HG02884 (cell line): ENCODE data around the gene TCF7.

Experiments used
- ATAC-seq: cut with Tn5 transposase; IDR thresholded peaks from one replicate; pipeline ENCODE4 v1.9.1; 2021; ENCODE audit warnings: mild to moderate bottlenecking, moderate library complexity; ENCODE audit not compliant: unreplicated experiment

TCF7 gene

DNA sequence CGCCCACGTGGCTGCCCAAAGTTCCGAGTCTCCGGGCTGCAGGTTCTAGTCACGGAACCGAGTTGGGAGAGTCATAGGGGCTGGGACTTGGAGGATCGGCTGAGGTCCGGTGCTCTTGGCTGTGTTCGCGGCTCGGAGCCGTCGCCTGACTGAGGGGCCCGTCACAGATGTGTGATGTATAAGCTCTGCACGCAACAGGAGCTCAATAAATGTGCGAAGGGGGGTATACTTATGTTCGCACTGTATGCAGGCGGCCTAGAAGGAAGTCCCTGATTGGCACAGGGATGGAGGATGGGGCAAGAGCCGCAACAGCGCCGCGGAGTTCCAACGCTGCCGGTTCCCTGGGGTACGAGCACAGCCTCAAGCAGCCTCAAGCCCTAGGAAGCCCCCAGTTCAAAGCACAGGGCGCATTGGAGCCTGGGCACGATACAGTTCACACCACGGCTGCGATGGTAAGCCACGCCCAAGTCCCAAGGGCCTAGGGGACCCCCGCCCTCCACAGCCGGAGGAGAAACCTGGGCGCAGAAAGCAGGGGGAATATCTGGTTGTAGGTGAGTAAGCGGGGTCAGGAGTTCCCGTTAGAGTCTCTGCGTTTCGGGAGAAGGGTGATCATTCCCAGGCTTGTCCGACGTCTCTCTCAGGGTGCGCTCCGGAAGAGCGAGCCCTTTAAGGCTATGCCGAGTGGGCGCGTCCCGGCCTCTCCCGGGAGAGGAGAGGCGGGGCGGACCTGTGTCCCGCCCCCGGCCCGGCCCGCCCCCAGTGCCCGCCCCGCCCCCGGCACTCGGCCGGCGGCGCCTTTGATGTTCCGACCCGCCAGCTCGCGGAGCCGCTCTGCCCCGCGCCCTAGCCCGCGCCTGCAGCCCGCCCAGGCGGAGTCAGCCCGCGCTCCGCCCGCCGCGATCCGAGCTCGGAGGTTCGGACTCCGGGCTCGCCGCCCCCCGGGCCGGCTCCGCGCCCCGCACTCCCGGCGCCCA, at the start of gene TCF7:
TCF7 (plus strand) TSS at position 780 of the 974 bp plus-strand sequence. CDS start 226 bp downstream, outside the sequence.
- peak; percentile 71 for ATAC-seq

DNA sequence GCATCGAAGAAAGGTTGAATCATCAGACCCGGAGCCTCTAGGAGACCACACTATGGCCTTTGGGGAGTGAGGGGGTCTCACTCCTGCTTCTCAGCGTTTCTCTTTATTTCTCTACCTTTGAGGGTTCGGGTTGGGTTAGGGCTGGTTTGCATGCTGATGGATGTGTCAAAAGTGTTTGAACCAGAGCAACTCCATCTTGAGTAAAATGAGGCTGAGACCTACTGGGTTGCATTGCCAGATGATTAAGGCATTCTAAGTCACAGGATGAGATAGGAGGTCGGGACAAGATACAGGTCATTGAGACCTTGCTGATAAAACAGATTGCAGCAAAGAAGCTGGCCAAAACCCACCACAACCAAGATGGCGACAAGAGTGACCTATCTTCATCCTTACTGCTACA, 44.9 kb upstream of the TCF7 start:
- ATAC-seq = no peak

DNA sequence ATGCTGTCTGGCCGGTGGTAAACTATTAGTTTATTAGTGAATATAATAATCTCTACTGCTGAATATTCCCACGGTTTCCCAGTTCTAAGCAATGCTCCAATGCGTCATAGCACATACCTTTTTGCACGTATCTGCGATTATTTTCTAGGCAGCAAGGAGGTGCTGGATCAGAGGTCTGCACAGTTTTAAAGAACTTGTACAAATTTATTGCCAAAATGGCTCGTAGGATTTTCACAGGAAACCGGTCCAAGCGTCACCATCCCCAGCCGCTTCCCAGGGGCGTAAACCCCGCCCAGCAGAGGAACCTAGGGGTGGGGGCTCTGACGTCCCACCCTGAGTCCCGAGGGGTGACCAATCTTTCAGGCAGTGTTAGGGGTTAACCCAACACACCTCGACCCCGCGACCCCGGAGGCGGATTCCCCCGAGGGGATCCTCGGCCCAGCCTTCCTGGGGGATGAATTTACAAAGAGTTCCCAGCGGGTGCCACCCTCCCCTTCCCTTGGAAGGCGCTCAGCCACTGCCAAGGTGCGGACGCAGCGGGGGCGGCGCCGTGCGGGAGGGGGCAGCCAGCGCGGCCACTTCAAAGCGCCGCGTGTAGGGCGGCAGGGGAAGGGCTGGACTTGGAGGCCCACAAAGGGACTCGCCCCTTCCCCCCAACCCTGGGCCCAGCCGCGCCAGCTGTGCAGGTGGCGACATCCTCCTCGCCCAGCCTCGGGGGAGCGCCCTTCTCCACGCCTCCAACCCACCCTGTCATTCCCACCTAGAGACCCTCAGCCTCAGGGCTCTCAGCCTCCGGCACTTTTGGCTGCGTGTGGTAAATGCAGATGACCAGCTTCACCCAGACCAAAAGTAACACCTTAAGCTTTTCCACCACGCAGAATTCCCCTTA, 43.5 kb upstream of the TCF7 start:
- no peak for ATAC-seq

DNA sequence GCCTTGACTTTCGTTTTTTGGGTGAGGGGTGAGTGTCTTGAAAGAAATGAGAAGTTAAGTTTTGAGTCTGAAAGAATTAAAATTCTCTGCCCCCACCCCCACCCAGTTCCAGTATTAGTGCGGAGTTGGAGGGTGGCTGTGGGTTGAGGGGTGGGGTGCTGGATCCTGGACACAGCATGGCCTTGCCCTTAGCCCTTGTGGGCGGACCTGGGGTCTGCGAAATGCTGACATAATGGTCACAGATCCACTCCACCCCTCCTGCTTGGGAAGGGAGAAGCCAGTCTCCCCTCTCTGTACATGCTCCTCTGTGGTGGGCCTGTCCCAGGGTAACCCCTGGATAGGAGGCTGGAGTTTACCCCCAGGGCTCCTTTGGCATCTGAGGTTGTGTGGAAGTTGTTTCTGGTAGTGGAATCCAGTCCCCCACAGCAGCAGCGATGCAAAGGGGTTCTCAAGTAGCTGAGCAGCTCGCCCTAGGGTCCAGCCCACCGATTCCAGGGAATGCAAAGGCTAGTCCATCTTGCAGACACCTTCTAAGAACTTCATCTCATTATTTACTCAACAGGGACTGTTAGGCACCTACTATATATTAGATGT, 42.8 kb upstream of the TCF7 start:
- ATAC-seq = no peak

DNA sequence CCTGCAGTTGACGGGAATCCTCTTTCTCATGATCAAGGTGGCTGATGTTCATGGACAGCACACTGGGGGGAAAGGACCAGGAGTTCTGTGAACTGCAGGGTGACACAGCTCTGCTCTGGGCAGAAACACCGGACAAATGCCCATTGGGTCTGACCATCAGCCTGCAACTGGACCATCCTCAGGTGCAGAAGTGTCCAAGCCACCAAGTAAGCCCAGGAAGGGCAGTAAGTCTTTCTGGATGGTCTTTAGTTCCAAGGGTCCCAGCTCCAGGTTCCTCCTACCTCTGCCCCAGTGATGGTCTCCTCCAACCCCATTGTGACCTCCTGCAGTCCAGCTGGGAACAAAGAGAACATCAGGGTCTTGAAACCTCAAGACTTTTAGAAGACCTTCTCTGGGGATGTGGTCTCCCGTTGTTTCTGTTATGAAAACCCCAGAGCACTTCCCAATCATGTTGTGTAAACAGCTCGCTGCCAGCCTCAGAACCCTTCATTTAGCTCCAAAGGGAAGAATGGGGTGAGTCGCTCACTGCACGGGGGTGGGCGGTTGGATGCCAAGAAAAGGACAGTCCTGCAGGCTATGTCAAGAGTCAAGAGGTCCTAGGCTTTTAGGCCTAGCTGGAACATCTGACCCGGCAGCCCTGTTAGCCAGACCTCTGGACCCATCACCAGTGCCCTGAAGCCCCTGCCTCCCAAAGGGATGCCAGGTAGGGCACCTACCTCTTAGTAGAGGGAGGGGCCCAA, 41.8 kb upstream of the TCF7 start:
- no peak for ATAC-seq

DNA sequence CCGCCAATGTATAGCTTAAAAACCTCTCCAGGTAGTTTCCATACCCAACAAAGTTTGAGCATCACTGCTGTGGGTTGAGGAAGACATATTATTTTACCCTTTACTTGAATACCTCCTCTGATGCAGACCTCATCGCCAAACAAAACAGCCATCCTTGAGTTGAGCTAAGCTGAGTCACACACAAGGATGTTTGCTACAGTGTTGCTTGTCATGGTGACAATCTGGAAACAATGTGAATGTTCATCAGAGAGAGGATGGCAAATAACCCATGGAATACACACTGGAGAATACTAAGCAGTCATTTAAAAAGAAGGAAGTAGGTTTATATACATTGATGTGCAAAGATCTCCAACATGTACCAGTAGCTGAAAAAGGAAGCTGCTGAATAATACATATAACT, 41.1 kb upstream of the TCF7 start:
- ATAC-seq = no peak

DNA sequence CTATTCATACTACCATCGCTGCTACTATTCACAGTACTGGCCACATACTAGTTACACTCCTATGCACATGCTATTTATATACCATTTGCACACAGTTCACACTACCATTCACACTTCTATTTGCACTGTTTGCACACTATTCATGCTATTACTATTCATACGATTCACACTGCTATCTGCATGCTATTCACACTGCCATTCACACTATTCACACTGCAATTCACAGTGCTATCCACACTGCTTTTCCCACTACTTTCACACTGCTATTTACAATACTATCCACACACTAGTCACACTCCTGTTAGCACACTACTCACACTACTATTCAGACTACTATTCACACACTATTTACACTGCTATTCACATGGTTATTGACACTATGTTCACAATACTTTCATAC, 39.4 kb upstream of the TCF7 start:
- no peak for ATAC-seq

DNA sequence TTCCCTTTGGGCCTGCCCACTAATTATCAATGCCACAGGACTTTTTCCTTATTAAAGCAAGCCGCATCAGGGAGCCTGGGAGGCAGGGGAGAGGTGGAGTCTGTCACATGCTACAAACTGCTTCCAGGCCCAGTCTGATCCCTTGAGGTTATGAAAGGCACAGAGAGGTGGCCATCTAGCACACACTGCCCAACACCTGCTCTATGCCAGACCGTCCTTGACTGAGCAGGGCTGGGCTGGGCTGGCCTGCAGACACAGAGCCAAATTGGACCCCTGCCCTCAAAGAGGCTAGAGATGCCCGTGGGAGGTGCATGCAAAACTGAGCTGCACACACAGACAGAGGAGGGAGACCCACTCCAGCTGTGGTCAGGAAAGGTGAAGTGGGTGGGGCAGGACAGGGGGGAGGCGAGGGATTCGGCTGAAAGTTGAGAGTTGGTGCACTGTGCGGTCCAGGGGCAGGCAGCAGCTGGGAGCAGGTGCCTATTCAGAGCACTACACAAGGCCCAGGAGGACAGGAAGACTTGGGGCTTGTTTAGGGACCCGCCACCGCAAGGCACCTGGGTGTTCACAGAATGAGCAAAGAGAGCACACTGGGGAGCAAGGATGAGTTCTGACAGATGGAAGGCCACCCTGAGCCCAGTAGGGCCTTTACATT, 36.4 kb upstream of the TCF7 start:
- ATAC-seq = no peak

DNA sequence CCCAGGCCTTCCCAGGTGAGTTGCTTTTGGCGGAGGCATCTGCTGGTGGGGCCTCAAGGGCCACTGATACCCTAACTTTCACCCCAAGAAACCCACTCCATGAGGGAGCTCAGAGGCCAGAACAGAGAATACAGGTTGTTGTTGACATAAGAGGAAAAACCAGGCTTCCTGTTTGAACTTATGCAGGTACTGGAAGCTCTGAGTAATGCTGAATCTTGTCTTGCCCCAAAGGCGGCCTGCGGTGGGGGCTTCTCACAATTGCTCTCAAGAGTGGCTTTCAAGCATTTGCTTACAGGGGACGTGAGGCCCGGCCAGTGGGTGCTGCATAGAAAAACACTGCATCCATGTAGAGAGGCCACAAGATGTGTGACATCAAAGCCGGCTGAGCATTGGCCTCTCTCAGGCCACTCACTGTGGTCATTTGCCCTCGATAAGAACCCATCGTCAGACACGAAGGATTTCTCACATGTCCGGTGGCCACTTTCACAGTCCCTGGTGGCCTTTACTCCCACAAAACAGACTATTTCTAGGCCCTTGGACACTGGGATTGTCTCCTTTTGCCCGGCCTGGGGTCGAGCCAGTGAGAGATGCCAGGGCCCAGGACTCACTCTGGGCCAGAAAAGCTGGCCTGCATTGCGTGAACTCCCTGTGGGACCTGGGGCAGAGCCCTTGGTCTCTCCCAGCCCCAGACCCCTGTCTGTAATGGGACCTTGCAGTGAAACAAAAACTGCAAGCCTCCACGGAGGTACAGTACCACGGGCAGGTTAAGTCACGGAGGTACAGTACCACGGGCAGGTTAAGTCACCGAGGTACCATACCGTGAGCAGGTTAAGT, 34.5 kb upstream of the TCF7 start:
- no peak for ATAC-seq

DNA sequence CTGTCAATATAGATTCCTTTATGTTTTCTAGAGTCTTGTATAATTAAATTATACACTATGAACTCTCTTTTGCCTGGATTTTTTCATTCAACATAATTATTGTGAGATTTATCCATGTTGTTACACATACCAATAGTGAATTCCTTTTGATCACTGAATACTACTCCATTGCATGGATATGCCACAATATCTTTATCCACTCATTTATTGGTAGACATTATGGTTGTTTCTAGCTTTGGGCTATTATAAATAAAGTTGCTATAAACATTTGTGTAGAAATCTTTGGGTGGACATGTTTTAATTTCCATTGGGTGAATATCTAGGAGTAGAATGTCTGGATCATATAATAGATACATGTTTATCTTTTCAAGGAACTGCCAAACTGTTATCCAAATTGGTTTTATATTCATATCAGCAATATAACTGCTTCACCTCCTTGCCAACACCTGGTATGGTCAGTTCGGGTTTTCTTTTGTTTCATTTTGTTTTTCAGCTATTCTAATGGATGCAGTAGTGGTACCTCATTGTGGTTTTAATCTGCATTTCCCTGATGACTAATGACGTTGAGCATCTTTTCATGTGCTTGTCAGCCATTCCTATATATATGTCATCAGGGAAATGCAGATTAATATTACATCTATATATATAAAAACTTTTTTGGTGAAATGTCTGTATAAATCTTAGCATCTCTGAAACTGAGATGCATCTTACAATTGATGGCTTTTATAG, 32.1 kb upstream of the TCF7 start:
- ATAC-seq = no peak

DNA sequence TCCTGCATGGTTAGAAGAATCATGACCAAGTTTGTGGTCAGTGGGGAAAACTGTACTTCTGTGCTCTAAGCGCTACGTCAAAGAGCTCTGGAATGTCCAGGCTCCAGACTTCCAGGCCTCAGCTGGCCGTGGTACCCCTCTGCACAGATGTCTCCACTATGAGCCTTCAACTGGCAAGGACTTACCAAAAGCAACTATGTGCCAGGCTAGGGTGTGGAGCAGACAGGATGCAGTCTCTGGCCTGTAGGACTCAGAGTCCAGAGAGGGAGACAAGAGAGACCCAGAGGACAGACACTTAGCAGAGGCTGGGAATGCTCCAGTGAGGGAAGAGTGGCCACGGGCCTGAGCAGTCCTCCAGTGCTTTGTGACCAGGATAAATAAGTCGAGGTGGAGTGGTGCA, 31.0 kb upstream of the TCF7 start:
- ATAC-seq = no peak

DNA sequence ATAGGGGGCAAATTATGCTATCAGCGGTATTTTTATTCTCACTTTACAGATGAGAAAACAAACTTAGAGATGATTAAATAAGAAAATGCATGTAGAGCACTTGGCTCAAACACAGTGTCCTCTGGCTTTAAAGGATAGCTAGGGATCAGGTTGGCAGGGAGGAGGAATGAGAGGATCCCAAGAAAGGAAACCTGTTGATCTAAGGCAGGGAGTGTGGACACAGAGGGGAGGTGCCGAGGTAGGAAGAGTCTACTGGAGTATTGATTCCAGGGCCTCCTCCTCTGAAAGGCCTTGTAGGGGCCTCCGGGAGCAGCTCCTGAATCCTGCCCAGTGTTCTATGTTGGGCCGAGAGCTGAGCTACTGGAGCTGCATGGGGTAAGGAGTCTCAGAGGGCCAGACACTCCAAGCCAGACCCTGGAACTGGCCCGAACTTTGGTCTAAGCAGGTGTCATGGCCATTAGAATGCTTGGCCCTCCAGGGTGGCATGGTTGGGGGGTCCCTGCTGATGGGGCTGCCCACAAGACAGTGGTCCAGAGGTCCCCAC, 30.4 kb upstream of the TCF7 start:
- ATAC-seq = no peak

DNA sequence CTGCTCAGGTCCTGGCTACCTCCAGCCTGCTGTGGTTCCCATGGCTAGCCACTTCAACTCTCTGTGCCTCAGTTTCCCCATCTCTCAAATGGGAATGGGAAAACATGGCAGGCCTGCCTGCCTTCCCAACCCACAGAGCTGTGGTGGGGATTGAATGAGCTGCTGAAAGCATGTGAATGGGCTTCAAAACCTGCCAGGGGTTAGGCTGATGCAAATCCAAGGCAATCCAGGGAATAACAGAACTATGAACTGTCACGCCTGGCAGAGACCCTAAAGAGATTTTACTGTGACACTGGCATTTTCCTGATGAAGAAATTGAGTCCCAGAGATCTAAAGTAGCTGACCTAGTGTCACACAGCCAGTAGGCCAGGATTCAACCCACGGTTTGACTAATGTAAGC, 29.9 kb upstream of the TCF7 start:
- ATAC-seq = no peak

DNA sequence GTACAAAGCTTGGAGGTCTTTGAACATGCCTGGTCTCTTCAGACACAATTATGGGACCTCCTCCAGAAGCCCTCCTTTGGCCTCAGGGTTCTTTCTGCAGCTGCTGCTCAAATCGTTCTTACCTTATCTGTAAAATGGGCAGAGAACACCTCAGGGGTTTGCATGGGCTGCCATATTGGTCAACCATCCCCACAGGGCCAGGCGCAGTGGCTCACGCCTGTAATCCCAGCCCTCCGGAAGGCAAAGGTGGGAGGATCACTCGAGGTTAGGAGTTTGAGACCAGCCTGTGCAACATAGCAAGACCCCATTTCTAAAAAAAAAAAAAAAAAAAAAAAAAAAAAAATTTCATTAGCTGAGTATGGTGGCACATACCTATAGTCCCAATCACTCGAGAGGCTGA, 29.1 kb upstream of the TCF7 start:
- no peak for ATAC-seq

DNA sequence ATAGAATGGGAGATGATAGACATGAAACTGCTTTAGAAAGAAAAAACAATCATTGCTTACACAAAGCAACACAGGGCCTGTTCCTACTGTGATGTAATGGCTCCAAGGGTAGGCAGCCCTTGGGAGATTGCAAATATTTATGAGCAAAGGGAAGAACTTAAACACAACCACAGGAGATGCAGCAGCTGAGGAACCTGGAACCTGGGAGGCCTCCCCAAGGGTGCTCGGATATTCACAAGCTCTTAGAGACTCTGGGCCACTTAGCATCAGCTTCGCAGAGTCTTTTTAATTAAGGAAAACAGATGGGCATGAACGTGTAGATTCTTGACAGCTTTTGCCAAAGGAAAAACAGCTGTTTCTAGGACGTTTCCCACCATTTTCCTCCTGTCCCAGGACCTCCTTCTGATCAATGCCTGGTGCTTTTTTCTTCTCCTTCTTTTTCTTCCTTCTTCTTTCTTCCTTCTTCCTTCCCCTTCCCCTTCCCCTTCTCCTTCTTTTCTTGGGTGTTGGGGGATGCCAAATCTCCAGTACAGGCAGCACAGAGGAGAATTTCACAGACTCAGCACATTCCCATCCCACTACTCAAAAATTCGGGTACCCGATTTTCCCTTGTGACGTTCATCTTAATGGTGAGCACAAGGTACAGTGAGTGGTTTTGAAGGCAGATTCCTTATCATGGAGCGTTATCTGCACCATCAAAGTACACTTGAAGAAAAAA, 28.1 kb upstream of the TCF7 start:
- ATAC-seq = no peak

DNA sequence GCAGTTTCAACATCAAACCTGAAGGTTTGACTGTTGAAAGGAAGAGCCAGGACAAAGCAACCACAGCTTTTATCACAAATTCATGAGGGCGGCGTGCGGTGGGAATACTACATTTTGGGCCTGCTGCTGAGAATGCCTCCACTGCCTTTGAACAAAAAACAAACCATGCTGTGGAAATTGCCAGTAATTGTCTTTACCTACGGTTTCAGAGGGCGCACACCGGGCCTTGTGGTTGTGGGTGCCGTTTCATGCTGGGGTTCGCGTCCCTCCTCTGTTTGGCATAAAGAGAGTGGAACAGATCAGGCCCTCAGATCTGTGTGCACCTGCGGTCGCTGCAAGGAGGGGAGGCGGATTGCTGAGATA, 27.6 kb upstream of the TCF7 start:
- no peak for ATAC-seq

DNA sequence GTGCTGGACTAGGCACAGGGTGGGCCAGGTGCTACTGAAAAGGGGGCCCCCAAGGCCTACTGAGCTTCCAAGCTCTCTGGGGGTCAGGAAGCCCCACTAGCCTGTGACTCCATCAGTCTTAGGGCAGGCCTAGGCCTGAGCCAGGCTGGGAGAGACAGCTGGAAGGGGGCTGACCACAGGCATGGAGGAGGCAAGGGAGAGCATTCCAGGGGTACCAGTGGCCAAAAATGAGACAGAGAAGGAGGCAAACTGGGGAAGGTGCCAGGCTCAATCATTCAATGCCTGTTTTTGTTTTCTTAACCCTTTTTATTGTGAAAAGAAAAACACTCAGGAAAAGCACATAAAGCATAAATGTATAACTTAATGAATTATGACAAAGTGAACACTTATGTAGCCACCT, 26.2 kb upstream of the TCF7 start:
- ATAC-seq = no peak
